ENCODE data around the gene C6. TPM values are rescaled to one million over a fixed set of nuclear protein-coding genes. Genes with fewer than 3 reads are reported as not detected.
"Not testable (repeated sequence)": the region's sequence is repeated elsewhere in the genome, so short reads cannot be mapped to it uniquely, and the experiment has no call there.

The C6 gene
- total RNA-seq, 1 experiment from 2014 or later = not detected

DNA sequence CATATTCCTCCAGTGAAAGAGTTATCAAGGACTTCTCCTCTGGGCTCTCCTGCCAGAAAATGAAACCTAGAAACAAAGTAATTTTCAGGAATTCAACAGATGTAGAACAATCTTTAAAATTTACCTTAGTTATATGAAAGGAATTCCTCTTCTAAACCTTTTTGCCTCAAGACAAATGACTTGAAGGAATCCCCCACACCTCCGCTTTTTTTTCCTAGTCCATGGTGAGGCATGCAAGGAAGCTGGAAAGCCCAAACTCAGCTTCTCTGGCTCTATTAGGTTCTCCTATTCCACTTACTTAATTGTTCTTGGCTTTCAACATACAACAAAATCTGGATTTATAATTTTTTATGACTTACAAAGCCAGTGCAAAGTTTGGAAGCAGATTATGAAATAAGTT is 27.2 kb downstream of the C6 start:
- Mint-ChIP-seq H3K4me3 (ENCODE audit: unreplicated experiment) (no peak overlapping the region), H3K4me1 (ENCODE audit: low read depth, unreplicated experiment) (peaks cover 9% of the 10 kb centered on the region), H3K27me3 (ENCODE audit: insufficient read depth, unreplicated experiment) (peaks cover 3% of the 10 kb centered on the region), H3K27ac (ENCODE audit: unreplicated experiment) (no peak overlapping the region), H3K36me3 (ENCODE audit: insufficient read depth, unreplicated experiment) (no peaks in the 10 kb centered on the region), H3K9me3 (ENCODE audit: unreplicated experiment) (peaks cover 10% of the 10 kb centered on the region)
- BruUV-seq (replicated peaks) = no TSS peak
- no peaks in the 10 kb centered on the region for H3K9me3 ChIP-seq
- no peaks in the 10 kb centered on the region for H3K27me3 ChIP-seq (replicated peaks; ENCODE audit: control insufficient read depth, insufficient read depth, low read length)
- POLR2A ChIA-PET = no interaction called here
- CTCF ChIA-PET = no interaction called here
- H3K4me1 ChIP-seq = peaks cover 23% of the 10 kb centered on the region
- TF ChIP-seq CTCF (IDR thresholded peaks at IDR 0.05; ENCODE audit: insufficient read depth in 1 of 2, low read depth in 1 of 2, low read length in 1 of 2, severe bottlenecking in 1 of 2, unreplicated experiment in 1 of 2) = no peak
- no peaks in the 10 kb centered on the region for H3K36me3 ChIP-seq (ENCODE audit: control insufficient read depth, insufficient read depth, low read length)
- intact Hi-C loops (cut with micrococcal nuclease; ENCODE audit: unreplicated experiment) = no loop called here
- no peak overlapping the region for H3K4me3 ChIP-seq (ENCODE audit: low read depth, low read length)
- no peak for DNase-seq

DNA sequence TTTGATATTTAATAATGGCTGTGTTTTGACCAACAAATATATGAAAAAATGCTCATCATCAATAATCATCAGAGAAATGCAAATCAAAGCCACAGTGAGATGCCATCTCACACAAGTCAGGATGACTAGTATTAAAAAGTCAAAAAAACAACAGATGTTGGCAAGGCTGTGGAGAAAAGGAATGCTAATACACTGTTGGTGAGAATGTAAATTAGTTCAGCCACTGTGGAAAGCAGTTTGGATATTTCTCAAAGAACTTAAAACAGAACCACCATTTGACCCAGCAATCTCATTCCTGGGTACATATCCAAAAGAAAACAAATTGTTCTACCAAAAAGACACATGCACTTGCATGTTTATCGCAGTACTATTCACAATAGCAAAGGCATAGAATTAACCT is 30.0 kb downstream of the C6 start:
- intact Hi-C loops (cut with micrococcal nuclease; ENCODE audit: unreplicated experiment) = loop anchor here (2.0 kb wide), 1 partner anchor 223 kb away; no protein-coding TSS in a partner anchor
- H3K4me3 ChIP-seq (ENCODE audit: low read depth, low read length); BruUV-seq (replicated peaks); H3K36me3 Mint-ChIP-seq (ENCODE audit: insufficient read depth, unreplicated experiment); H3K9me3 ChIP-seq; H3K27me3 Mint-ChIP-seq (ENCODE audit: insufficient read depth, unreplicated experiment); POLR2A ChIA-PET; H3K36me3 ChIP-seq (ENCODE audit: control insufficient read depth, insufficient read depth, low read length); H3K4me3 Mint-ChIP-seq (ENCODE audit: unreplicated experiment); DNase-seq; H3K27me3 ChIP-seq (replicated peaks; ENCODE audit: control insufficient read depth, insufficient read depth, low read length); H3K27ac Mint-ChIP-seq (ENCODE audit: unreplicated experiment); CTCF ChIA-PET: not testable (repeated sequence)
- Mint-ChIP-seq H3K9me3 (ENCODE audit: unreplicated experiment) (peaks cover 10% of the 10 kb centered on the region), H3K4me1 (ENCODE audit: low read depth, unreplicated experiment) (peaks cover 16% of the 10 kb centered on the region)
- peaks cover 25% of the 10 kb centered on the region for H3K4me1 ChIP-seq

DNA sequence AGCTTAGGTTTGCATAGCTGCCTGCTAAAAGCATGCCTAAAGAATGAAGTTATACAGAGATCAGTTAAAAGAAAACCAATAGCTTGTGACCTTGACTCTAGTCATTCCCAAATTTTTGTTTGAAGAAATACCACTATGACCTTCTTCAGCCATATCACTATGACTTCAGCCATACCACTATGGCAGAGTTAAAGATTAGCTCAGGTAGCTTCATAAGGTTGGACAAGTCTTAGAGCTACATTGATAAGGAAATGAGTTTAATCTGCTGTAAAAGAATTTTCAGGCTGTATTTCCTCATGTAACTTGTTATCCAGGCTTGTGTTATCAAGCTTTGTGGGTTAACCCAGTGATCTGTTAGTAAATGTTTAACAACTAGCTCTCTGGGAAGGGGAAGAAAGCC is 30.7 kb downstream of the C6 start:
- Mint-ChIP-seq H3K27me3 (ENCODE audit: insufficient read depth, unreplicated experiment) (no peaks in the 10 kb centered on the region), H3K4me3 (ENCODE audit: unreplicated experiment) (peak overlapping the region; percentile 13), H3K9me3 (ENCODE audit: unreplicated experiment) (peaks cover 10% of the 10 kb centered on the region), H3K36me3 (ENCODE audit: insufficient read depth, unreplicated experiment) (peaks cover 7% of the 10 kb centered on the region), H3K4me1 (ENCODE audit: low read depth, unreplicated experiment) (peaks cover 16% of the 10 kb centered on the region), H3K27ac (ENCODE audit: unreplicated experiment) (peak overlapping the region; percentile 20)
- H3K27me3 ChIP-seq (replicated peaks; ENCODE audit: control insufficient read depth, insufficient read depth, low read length) = no peaks in the 10 kb centered on the region
- H3K4me3 ChIP-seq (ENCODE audit: low read depth, low read length) = no peak overlapping the region
- BruUV-seq (replicated peaks) = no TSS peak
- intact Hi-C loops (cut with micrococcal nuclease; ENCODE audit: unreplicated experiment) = loop anchor here (1.0 to 2.0 kb wide), 2 partner anchors 224 to 344 kb away; no protein-coding TSS in a partner anchor
- DNase-seq = peak in 1 of 2 experiments; percentile 64
- H3K4me1 ChIP-seq = peaks cover 25% of the 10 kb centered on the region
- CTCF ChIA-PET = no interaction called here
- no peaks in the 10 kb centered on the region for H3K9me3 ChIP-seq
- POLR2A ChIA-PET = no interaction called here
- TF ChIP-seq CTCF (IDR thresholded peaks at IDR 0.05; ENCODE audit: insufficient read depth in 1 of 2, low read depth in 1 of 2, low read length in 1 of 2, severe bottlenecking in 1 of 2, unreplicated experiment in 1 of 2) = no peak
- no peaks in the 10 kb centered on the region for H3K36me3 ChIP-seq (ENCODE audit: control insufficient read depth, insufficient read depth, low read length)

Measured in Caco-2 (cell line).